K562 (cell line): Measurements from ENCODE around the gene ACADM. TPM values are rescaled to one million over a fixed set of nuclear protein-coding genes. Genes with fewer than 3 reads are reported as not detected.

Experiments
- BACH1 ChIP-seq: fragments of 200-800 bp; sonication (Bioruptor generic); IDR thresholded peaks from 2 replicates; pipeline ENCODE4 v1.6.1; 2016; ENCODE audit warnings: missing genetic modification characterization, missing compliant biosample characterization
- BHLHE40 ChIP-seq: IDR thresholded peaks from 2 replicates; pipeline ENCODE4 v1.6.1; 2011; ENCODE audit warnings: low read length, improper control_type of control experiment
- CAMTA2 ChIP-seq: fragments of 250-450 bp; sonication (Bioruptor Pico); conservative IDR thresholded peaks from 2 replicates; pipeline ENCODE4 v1.5.1; 2022
- CGGBP1 ChIP-seq: fragments of 250-450 bp; sonication (Bioruptor Pico); IDR thresholded peaks from 2 replicates; pipeline ENCODE4 v1.9.0; 2021; ENCODE audit warnings: mild to moderate bottlenecking
- CREB1 ChIP-seq, 2 experiments: sonication (generic) in 1 of 2; formaldehyde crosslinking in 1 of 2; IDR thresholded peaks; 2 replicates each; pipeline versions ENCODE4 v1.6.1 to v1.8.0; 2012 to 2022; ENCODE audit warnings: inconsistent platforms in 1 of 2, mild to moderate bottlenecking in 1 of 2, missing genetic modification reagents in 1 of 2, moderate library complexity in 1 of 2
- E2F5 ChIP-seq: sonication (generic); formaldehyde crosslinking; IDR thresholded peaks from 2 replicates; pipeline ENCODE4 v1.8.0; 2022; ENCODE audit warnings: mild to moderate bottlenecking, missing genetic modification reagents
- JUN ChIP-seq, 2 experiments: sonication (generic) in 1 of 2; formaldehyde crosslinking in 1 of 2; IDR thresholded peaks; 2 replicates each; pipeline versions ENCODE4 v1.6.1 to v1.8.0; 2012 to 2022; ENCODE audit warnings: borderline replicate concordance in 2 of 2, mild to moderate bottlenecking in 2 of 2, improper control_type of control experiment in 1 of 2, low read depth in 1 of 2, low read length in 1 of 2, missing genetic modification reagents in 1 of 2
- MYNN ChIP-seq, 2 experiments: sonication (generic); formaldehyde crosslinking in 1 of 2; IDR thresholded peaks; 2 replicates each; pipeline versions ENCODE4 v1.5.0 to v1.6.1; 2016 to 2020; ENCODE audit warnings: antibody characterized with exemption in 1 of 2, missing genetic modification reagents in 1 of 2
- POLR2H ChIP-seq: IDR thresholded peaks from 2 replicates; pipeline ENCODE4 v1.6.1; 2016; ENCODE audit warnings: missing genetic modification characterization, low read depth, mild to moderate bottlenecking, control low read depth, missing compliant biosample characterization, moderate library complexity
- POLR3A ChIP-seq: IDR thresholded peaks from 2 replicates; pipeline ENCODE4 v1.6.1; 2011; ENCODE audit warnings: borderline replicate concordance, mild to moderate bottlenecking, moderate library complexity; ENCODE audit not compliant: insufficient read length, insufficient read depth; ENCODE audit errors: extremely low read depth
- SRF ChIP-seq, 2 experiments: fragments of 250-450, 450-650 bp in 1 of 2; sonication (Bioruptor Pico) in 1 of 2; sonication (generic) in 1 of 2; formaldehyde crosslinking; IDR thresholded peaks; 2 replicates each; pipeline versions ENCODE4 v1.5.0 to v1.5.1; 2020 to 2022; ENCODE audit warnings: mild to moderate bottlenecking in 1 of 2, missing genetic modification reagents in 1 of 2
- SRSF7 ChIP-seq: fragments of 200-400 bp; formaldehyde crosslinking; optimal IDR thresholded peaks from 2 replicates; pipeline ENCODE3; 2017; ENCODE audit warnings: mild to moderate bottlenecking, low read depth, low read length
- TAF7 ChIP-seq: fragments of 450-650 bp; IDR thresholded peaks from 2 replicates; pipeline ENCODE4 v1.6.1; 2016; ENCODE audit warnings: missing genetic modification characterization, missing compliant biosample characterization
- ZEB2 ChIP-seq: fragments of 450-650 bp; IDR thresholded peaks from 2 replicates; pipeline ENCODE4 v1.6.1; 2016
- ZNF282 ChIP-seq: sonication (generic); formaldehyde crosslinking; IDR thresholded peaks from 2 replicates; pipeline ENCODE4 v1.8.1; 2023; ENCODE audit warnings: missing genetic modification reagents
- ZNF79 ChIP-seq: fragments of 250-450 bp; sonication (Bioruptor Pico); IDR thresholded peaks from 2 replicates; pipeline ENCODE4 v1.4.0; 2020; ENCODE audit warnings: low read depth, mild to moderate bottlenecking, moderate library complexity
- polyA plus RNA-seq, 8 experiments: library from polyadenylated mRNA; depleted of rRNA in 4 of 8; stranded (reverse) in 5 of 8; unstranded in 3 of 8; fragments of >200 nt; fragmentation: Nextera tagmentation in 2 of 8; fragmentation: Illumina TruSeq in 1 of 8; extraction: Ambion mirVana in 2 of 8; extraction: Trizol in 1 of 8; gene quantifications; 2 replicates each; pipeline versions ENCODE4 v1.2.1 to v1.2.3, GENCODE V29; 2011 to 2014; ENCODE audit warnings: inconsistent platforms in 1 of 8, missing spikeins in 1 of 8
- total RNA-seq, 7 experiments: library from RNA; depleted of rRNA in 6 of 7; stranded (reverse); fragments of >200 nt in 6 of 7; fragmentation: Illumina TruSeq in 2 of 7; extraction: Trizol in 2 of 7; gene quantifications; 2 replicates each; pipeline versions ENCODE4 v1.2.1 to v1.2.3, GENCODE V29; 2011 to 2021; ENCODE audit warnings: low replicate concordance in 1 of 7

Gene ACADM
- total and polyA plus RNA-seq, 9 of the 15 experiments (the other 6 are each of a cell fraction or from before 2014, with no cell fraction given): 82.5 to 156 (median 123) TPM

GRCh38 chr1:75785983-75786853 is 61.7 kb downstream of the ACADM start, which contains the start of gene RABGGTB (continued):
- TF ChIP-seq MYNN (IDR thresholded peaks at IDR 0.05): no peak; the same call in 1 of the 2 replicates
- TF ChIP-seq MYNN (CRISPR knock-in tag; IDR thresholded peaks at IDR 0.05): no peak
- peak; percentile 69; the same call in 1 of the 2 replicates for TF ChIP-seq BACH1 (tag)
- peak; percentile 58; the same call in 1 of the 2 replicates for TF ChIP-seq TAF7
- TF ChIP-seq CGGBP1: peak; percentile 89
- TF ChIP-seq POLR2H (tag): peak; percentile 97
- TF ChIP-seq BHLHE40: peak; percentile 16; the same call in 1 of the 2 replicates
- no peak for TF ChIP-seq CAMTA2 (CRISPR knock-in tag)
- no peak for TF ChIP-seq SRSF7
- TF ChIP-seq E2F5 (CRISPR knock-in tag): no peak; the same call in 1 of the 2 replicates
- peak; percentile 63; the same call in 1 of the 2 replicates for TF ChIP-seq JUN (IDR thresholded peaks at IDR 0.05; ENCODE audit: borderline replicate concordance, low read depth, low read length)
- TF ChIP-seq JUN (CRISPR knock-in tag; IDR thresholded peaks at IDR 0.05; ENCODE audit: borderline replicate concordance): no peak
- TF ChIP-seq ZEB2: no peak
- 0 out of 4 replicates have a peak, but pooled peaks of 1 of the 2 experiments have one; percentile 49 for TF ChIP-seq SRF (CRISPR knock-in tag; IDR thresholded peaks at IDR 0.05)
- no peak for TF ChIP-seq ZNF282 (CRISPR knock-in tag)
- peak; percentile 52; the same call in 1 of the 2 replicates for TF ChIP-seq CREB1 (IDR thresholded peaks at IDR 0.05)
- no peak for TF ChIP-seq CREB1 (CRISPR knock-in tag; IDR thresholded peaks at IDR 0.05)
- no peak for TF ChIP-seq ZNF79
- no peak for TF ChIP-seq POLR3A
